Stimulated activated CD8-positive, alpha-beta memory T cell treated with anti-CD3 and anti-CD28 coated beads, Interleukin-2, amount 100 ng/mL, for 48 hours (primary cell): ENCODE results near the gene UCN2.
"Not testable (repeated sequence)": the region's sequence is repeated elsewhere in the genome, so short reads cannot be mapped to it uniquely, and the experiment has no call there.

Source experiments
- DNase-seq, 2 donors: peaks; one replicate each; pipeline ENCODE4 v3.0.0-alpha.2; 2020; ENCODE audit warnings: low read depth in 2 of 2

The UCN2 gene

DNA sequence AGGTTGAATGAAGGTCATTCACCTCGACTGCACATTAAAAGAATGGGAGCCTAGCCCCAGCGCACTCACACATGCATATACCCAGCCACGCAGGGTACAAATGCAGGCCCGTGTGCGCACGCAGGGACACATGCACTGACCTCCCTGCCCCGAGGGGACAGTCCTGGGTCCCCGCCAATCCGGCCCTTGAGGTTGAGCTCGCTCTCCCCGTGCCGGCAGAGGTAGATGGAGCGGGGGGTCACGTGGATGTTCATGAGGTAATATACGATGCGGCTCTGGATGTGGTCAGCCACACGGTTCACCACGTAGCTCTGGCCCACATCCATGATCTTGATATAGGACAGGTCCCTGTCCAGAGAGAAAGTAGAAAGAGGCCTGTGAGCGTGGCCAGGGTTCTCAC lies 27.5 kb downstream of the UCN2 start:
- no peak for DNase-seq

- DNase-seq = no peak
Measured at GRCh38 chr3:48535578-48535977, 28.0 kb downstream of the UCN2 start.

- DNase-seq = no peak
Measured at GRCh38 chr3:48532977-48533337, 30.6 kb downstream of the UCN2 start.

GRCh38 chr3:48532271-48532976 lies 31.2 kb downstream of the UCN2 start:
- DNase-seq = no peak

- not testable (repeated sequence) for DNase-seq
Measured at GRCh38 chr3:48530701-48531100, 32.9 kb downstream of the UCN2 start.

GRCh38 chr3:48528754-48529153 lies 34.8 kb downstream of the UCN2 start:
- DNase-seq = no peak

GRCh38 chr3:48528048-48528447 lies 35.5 kb downstream of the UCN2 start:
- DNase-seq = no peak

- DNase-seq = no peak
Measured at GRCh38 chr3:48524970-48525369, 38.6 kb downstream of the UCN2 start.

GRCh38 chr3:48521635-48522034 lies 41.9 kb downstream of the UCN2 start:
- DNase-seq = no peak

DNA sequence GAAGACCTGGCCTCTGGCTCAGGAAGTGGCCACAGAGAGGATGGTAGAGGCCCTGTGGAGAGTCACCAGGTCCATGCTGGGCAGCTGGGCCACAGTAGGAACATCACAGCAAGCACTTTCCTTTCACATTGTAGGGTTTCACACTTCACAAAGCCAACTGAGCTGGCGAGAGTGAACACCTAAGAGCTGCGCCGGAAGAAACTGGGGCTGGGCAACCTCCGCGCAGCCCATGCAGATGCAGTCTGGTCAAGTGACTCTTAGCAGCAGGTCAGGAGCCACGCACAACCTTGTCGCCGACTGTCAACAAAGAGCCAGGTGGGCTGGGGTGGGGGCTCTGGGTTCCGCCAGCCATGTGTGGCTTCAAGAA lies 44.3 kb downstream of the UCN2 start:
- no peak for DNase-seq

DNA sequence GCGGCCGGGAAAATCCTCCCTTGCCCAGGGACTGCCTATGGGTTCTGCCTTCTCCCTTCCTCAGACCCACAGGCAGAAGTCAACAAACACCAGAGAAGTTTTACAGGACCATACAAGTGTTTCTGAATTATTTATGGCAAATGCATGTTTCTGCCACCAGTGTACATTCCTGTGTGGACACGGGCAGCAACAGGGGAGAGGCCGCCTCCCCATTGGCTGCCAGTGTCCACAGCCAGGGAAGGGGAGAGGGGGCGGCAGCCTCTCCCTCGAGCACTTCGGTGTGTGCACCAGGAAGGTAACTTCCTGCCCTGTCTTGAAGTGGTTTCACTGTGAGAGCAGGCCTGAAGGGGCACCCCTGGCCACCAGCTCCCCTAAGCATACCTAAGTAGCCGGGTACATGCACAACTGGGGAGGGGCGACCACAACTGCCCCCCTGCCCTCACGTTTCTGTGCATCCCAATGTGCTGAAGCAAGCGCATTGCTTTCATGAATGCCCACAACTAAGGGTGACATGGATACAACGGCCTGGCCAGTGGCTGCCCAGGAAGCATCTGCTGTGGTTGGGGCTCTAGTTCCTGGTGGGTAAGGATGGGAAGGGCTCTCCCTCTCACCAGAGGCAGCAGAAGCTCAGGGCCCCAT lies 44.8 kb downstream of the UCN2 start:
- DNase-seq = no peak

- DNase-seq = no peak
Measured at GRCh38 chr3:48518069-48518468, 45.5 kb downstream of the UCN2 start.

- DNase-seq = no peak
Measured at GRCh38 chr3:48516571-48516970, 47.0 kb downstream of the UCN2 start.

GRCh38 chr3:48514431-48515227 lies 49.0 kb downstream of the UCN2 start:
- no peak for DNase-seq
